K562 (cell line): ENCODE data around the gene CUL2. TPM values are rescaled to one million over a fixed set of nuclear protein-coding genes. Genes with fewer than 3 reads are reported as not detected.

ENCODE experiments used
- HLTF ChIP-seq: fragments of 450-650 bp; IDR thresholded peaks from 2 replicates; pipeline ENCODE4 v1.6.1; 2016
- KDM4B ChIP-seq, 2 experiments: fragments of 450-650 bp in 1 of 2; sonication (generic) in 1 of 2; IDR thresholded peaks; 2 replicates each; pipeline ENCODE4 v1.6.1; 2016 to 2017; ENCODE audit warnings: borderline replicate concordance in 2 of 2, antibody characterized with exemption in 1 of 2, low read depth in 1 of 2, mild to moderate bottlenecking in 1 of 2
- MEF2A ChIP-seq: IDR thresholded peaks from 2 replicates; pipeline ENCODE4 v1.6.1; 2011; ENCODE audit warnings: low read depth, mild to moderate bottlenecking, low read length, moderate library complexity; ENCODE audit not compliant: control insufficient read depth
- NFYB ChIP-seq: IDR thresholded peaks from 2 replicates; pipeline ENCODE4 v1.6.1; 2011; ENCODE audit warnings: mild to moderate bottlenecking, moderate library complexity; ENCODE audit not compliant: insufficient read length; ENCODE audit errors: extremely low read depth
- RNF2 ChIP-seq: sonication (generic); IDR thresholded peaks from 2 replicates; pipeline ENCODE4 v1.6.1; 2016
- SP2 ChIP-seq: IDR thresholded peaks from 2 replicates; pipeline ENCODE4 v1.6.1; 2011; ENCODE audit warnings: mild to moderate bottlenecking, low read depth, low read length, moderate library complexity; ENCODE audit not compliant: poor library complexity, severe bottlenecking; ENCODE audit errors: extremely low read depth
- ZNF76 ChIP-seq: fragments of 250-450 bp; sonication (Bioruptor Pico); IDR thresholded peaks from 2 replicates; pipeline ENCODE4 v1.4.0; 2020; ENCODE audit warnings: mild to moderate bottlenecking, moderate library complexity, borderline replicate concordance
- polyA plus RNA-seq, 8 experiments: library from polyadenylated mRNA; depleted of rRNA in 4 of 8; stranded (reverse) in 5 of 8; unstranded in 3 of 8; fragments of >200 nt; fragmentation: Nextera tagmentation in 2 of 8; fragmentation: Illumina TruSeq in 1 of 8; extraction: Ambion mirVana in 2 of 8; extraction: Trizol in 1 of 8; gene quantifications; 2 replicates each; pipeline versions ENCODE4 v1.2.1 to v1.2.3, GENCODE V29; 2011 to 2014; ENCODE audit warnings: inconsistent platforms in 1 of 8, missing spikeins in 1 of 8
- total RNA-seq, 7 experiments: library from RNA; depleted of rRNA in 6 of 7; stranded (reverse); fragments of >200 nt in 6 of 7; fragmentation: Illumina TruSeq in 2 of 7; extraction: Trizol in 2 of 7; gene quantifications; 2 replicates each; pipeline versions ENCODE4 v1.2.1 to v1.2.3, GENCODE V29; 2011 to 2021; ENCODE audit warnings: low replicate concordance in 1 of 7
- TF ChIP-seq, protein P1 (sequence below): sonication (generic); formaldehyde crosslinking; IDR thresholded peaks from 2 replicates; pipeline ENCODE4 v1.8.0; 2023; ENCODE audit warnings: mild to moderate bottlenecking, missing genetic modification reagents
- TF ChIP-seq, protein P2 (sequence below): fragments of 450-650 bp; IDR thresholded peaks from 2 replicates; pipeline ENCODE4 v1.6.1; 2016; ENCODE audit warnings: missing biosample characterization, missing genetic modification characterization
- TF ChIP-seq, protein P3 (sequence below): fragments of 250-450 bp; sonication (Bioruptor Pico); IDR thresholded peaks from 2 replicates; pipeline ENCODE4 v1.4.0; 2020; ENCODE audit warnings: mild to moderate bottlenecking, moderate library complexity
- TF ChIP-seq, protein P4 (sequence below): sonication (generic); formaldehyde crosslinking; IDR thresholded peaks from 2 replicates; pipeline ENCODE4 v1.8.1; 2022; ENCODE audit warnings: missing genetic modification reagents
- TF ChIP-seq, protein P5 (sequence below), 2 experiments: IDR thresholded peaks; 2 replicates each; pipeline ENCODE4 v1.6.1; 2011; ENCODE audit warnings: borderline replicate concordance in 1 of 2, control low read depth in 1 of 2, low read depth in 1 of 2, low read length in 1 of 2, mild to moderate bottlenecking in 1 of 2, mixed read lengths in 1 of 2, moderate library complexity in 1 of 2; ENCODE audit not compliant: insufficient read depth in 1 of 2, insufficient read length in 1 of 2, poor library complexity in 1 of 2, severe bottlenecking in 1 of 2; ENCODE audit errors: extremely low read depth in 1 of 2
- TF ChIP-seq, protein P6 (sequence below): fragments of 450-650 bp; IDR thresholded peaks from 2 replicates; pipeline ENCODE4 v1.6.1; 2016; ENCODE audit warnings: antibody characterized with exemption

The CUL2 gene
- total and polyA plus RNA-seq, 9 of the 15 experiments (the other 6 are each of a cell fraction or from before 2014, with no cell fraction given): 17.3 to 46.3 (median 41.2) TPM

DNA sequence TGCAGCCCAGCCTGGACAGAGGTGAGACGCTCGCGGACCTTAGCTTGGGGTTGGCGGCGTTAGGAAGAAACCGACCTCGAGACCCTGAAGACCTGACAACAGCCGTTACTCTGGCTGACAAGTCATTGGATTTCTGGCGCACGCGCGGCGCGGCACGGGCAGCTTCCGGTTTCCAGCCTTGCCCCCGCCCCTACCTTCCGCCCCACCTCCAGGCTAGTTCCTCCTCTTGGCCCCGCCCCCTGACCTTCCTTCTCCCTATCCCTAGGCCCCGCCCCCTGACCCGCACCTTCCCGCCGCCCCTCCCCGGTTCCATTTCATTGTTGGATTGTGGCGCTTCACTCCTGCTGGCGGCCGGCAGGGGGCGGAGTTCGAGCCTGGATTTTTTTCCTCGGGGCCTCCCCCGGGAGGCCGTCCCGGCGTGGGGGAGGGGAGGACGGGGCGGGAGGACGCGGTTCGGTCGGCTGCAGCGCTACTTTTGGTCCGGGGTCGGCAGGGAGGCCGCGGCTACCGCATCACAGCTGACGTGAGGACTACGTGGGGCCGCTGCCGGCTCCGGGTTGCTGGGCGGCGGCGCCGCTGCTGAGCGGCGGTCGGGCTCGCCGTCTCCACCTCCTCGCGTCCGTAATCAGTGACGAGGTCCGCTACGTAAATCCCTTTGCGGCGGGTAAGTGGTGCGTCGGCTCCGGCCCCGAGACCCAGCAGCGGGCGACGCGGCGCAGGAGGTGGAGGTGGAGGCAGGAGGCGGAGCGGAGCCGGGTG, 36.6 kb upstream of the CUL2 start, which contains the start of gene CREM (continued):
- TF ChIP-seq MEF2A (peak; percentile 34; the same call in 1 of the 2 replicates), NFYB (no peak), HLTF (no peak; the same call in 1 of the 2 replicates), ZNF76 (no peak), KDM4B (IDR thresholded peaks at IDR 0.05; ENCODE audit: borderline replicate concordance in 2 of 2, low read depth in 1 of 2) (no peak), SP2 (no peak), RNF2 (peak; percentile 57; the same call in 1 of the 2 replicates)
- TF ChIP-seq, protein P1, sequence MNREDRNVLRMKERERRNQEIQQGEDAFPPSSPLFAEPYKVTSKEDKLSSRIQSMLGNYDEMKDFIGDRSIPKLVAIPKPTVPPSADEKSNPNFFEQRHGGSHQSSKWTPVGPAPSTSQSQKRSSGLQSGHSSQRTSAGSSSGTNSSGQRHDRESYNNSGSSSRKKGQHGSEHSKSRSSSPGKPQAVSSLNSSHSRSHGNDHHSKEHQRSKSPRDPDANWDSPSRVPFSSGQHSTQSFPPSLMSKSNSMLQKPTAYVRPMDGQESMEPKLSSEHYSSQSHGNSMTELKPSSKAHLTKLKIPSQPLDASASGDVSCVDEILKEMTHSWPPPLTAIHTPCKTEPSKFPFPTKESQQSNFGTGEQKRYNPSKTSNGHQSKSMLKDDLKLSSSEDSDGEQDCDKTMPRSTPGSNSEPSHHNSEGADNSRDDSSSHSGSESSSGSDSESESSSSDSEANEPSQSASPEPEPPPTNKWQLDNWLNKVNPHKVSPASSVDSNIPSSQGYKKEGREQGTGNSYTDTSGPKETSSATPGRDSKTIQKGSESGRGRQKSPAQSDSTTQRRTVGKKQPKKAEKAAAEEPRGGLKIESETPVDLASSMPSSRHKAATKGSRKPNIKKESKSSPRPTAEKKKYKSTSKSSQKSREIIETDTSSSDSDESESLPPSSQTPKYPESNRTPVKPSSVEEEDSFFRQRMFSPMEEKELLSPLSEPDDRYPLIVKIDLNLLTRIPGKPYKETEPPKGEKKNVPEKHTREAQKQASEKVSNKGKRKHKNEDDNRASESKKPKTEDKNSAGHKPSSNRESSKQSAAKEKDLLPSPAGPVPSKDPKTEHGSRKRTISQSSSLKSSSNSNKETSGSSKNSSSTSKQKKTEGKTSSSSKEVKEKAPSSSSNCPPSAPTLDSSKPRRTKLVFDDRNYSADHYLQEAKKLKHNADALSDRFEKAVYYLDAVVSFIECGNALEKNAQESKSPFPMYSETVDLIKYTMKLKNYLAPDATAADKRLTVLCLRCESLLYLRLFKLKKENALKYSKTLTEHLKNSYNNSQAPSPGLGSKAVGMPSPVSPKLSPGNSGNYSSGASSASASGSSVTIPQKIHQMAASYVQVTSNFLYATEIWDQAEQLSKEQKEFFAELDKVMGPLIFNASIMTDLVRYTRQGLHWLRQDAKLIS: no peak; the same call in 1 of the 2 replicates
- TF ChIP-seq, protein P2, sequence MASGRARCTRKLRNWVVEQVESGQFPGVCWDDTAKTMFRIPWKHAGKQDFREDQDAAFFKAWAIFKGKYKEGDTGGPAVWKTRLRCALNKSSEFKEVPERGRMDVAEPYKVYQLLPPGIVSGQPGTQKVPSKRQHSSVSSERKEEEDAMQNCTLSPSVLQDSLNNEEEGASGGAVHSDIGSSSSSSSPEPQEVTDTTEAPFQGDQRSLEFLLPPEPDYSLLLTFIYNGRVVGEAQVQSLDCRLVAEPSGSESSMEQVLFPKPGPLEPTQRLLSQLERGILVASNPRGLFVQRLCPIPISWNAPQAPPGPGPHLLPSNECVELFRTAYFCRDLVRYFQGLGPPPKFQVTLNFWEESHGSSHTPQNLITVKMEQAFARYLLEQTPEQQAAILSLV (tag): no peak
- TF ChIP-seq, protein P3, sequence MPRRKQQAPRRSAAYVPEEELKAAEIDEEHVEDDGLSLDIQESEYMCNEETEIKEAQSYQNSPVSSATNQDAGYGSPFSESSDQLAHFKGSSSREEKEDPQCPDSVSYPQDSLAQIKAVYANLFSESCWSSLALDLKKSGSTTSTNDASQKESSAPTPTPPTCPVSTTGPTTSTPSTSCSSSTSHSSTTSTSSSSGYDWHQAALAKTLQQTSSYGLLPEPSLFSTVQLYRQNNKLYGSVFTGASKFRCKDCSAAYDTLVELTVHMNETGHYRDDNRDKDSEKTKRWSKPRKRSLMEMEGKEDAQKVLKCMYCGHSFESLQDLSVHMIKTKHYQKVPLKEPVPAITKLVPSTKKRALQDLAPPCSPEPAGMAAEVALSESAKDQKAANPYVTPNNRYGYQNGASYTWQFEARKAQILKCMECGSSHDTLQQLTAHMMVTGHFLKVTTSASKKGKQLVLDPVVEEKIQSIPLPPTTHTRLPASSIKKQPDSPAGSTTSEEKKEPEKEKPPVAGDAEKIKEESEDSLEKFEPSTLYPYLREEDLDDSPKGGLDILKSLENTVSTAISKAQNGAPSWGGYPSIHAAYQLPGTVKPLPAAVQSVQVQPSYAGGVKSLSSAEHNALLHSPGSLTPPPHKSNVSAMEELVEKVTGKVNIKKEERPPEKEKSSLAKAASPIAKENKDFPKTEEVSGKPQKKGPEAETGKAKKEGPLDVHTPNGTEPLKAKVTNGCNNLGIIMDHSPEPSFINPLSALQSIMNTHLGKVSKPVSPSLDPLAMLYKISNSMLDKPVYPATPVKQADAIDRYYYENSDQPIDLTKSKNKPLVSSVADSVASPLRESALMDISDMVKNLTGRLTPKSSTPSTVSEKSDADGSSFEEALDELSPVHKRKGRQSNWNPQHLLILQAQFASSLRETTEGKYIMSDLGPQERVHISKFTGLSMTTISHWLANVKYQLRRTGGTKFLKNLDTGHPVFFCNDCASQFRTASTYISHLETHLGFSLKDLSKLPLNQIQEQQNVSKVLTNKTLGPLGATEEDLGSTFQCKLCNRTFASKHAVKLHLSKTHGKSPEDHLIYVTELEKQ (CRISPR knock-in tag): no peak
- TF ChIP-seq, protein P4, sequence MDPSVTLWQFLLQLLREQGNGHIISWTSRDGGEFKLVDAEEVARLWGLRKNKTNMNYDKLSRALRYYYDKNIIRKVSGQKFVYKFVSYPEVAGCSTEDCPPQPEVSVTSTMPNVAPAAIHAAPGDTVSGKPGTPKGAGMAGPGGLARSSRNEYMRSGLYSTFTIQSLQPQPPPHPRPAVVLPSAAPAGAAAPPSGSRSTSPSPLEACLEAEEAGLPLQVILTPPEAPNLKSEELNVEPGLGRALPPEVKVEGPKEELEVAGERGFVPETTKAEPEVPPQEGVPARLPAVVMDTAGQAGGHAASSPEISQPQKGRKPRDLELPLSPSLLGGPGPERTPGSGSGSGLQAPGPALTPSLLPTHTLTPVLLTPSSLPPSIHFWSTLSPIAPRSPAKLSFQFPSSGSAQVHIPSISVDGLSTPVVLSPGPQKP (CRISPR knock-in tag): no peak
- TF ChIP-seq, protein P5, sequence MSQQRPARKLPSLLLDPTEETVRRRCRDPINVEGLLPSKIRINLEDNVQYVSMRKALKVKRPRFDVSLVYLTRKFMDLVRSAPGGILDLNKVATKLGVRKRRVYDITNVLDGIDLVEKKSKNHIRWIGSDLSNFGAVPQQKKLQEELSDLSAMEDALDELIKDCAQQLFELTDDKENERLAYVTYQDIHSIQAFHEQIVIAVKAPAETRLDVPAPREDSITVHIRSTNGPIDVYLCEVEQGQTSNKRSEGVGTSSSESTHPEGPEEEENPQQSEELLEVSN (IDR thresholded peaks at IDR 0.05; ENCODE audit: borderline replicate concordance in 1 of 2, extremely low read depth in 1 of 2, insufficient read depth in 1 of 2, insufficient read length in 1 of 2, low read depth in 1 of 2, low read length in 1 of 2, poor library complexity in 1 of 2, severe bottlenecking in 1 of 2): peak; percentile 82 to 94
- TF ChIP-seq, protein P6, sequence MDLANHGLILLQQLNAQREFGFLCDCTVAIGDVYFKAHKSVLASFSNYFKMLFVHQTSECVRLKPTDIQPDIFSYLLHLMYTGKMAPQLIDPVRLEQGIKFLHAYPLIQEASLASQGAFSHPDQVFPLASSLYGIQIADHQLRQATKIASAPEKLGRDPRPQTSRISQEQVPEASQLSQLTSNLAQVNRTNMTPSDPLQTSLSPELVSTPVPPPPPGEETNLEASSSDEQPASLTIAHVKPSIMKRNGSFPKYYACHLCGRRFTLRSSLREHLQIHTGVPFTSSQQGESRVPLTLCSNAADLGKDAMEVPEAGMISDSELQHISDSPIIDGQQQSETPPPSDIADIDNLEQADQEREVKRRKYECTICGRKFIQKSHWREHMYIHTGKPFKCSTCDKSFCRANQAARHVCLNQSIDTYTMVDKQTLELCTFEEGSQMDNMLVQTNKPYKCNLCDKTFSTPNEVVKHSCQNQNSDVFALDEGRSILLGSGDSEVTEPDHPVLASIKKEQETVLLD: peak; percentile 80
